ENCODE results near the gene IFNLR1. TPM values are rescaled to one million over a fixed set of nuclear protein-coding genes. Genes with fewer than 3 reads are reported as not detected.

Gene IFNLR1
- total and polyA plus RNA-seq, 2 of the 8 experiments (the other 6 are each of a cell fraction or from before 2014, with no cell fraction given) = 6.8 to 10.1 TPM

- no peak overlapping the region for H2BK120ac ChIP-seq (replicated peaks; ENCODE audit: low read depth, low read length)
- H2BK12ac ChIP-seq (ENCODE audit: low read depth, low read length) = 0 out of 2 replicates have a peak overlapping the region, but pooled peaks have one; percentile 17
- no peak overlapping the region for H3K23ac ChIP-seq (ENCODE audit: insufficient read length)
- no peak for FAIRE-seq
- no peaks in the 10 kb centered on the region for H3K23me2 ChIP-seq (ENCODE audit: low read depth, low read length)
- H4K5ac ChIP-seq (ENCODE audit: insufficient read length, low read depth, low read length) = no peak overlapping the region
- H3K79me1 ChIP-seq (ENCODE audit: low read depth, low read length) = no peaks in the 10 kb centered on the region
- peaks cover 0 to 5% (median 2%) of the 10 kb centered on the region in 4 experiments; a peak in 3 of 7 replicates for H3K4me1 ChIP-seq (replicated peaks in 1 of 4; ENCODE audit: control insufficient read depth in 3 of 4, insufficient read depth in 4 of 4, low read length in 3 of 4)
- H2BK5ac ChIP-seq (ENCODE audit: low read depth, low read length) = no peak overlapping the region
- no peak overlapping the region for H3K27ac ChIP-seq (ENCODE audit: low read depth, low read length)
- H2AFZ ChIP-seq (ENCODE audit: low read length) = no peak overlapping the region
- H3K4ac ChIP-seq (replicated peaks; ENCODE audit: insufficient read length, low read depth, low read length) = no peak overlapping the region
- no peak overlapping the region for H3K4me2 ChIP-seq (ENCODE audit: insufficient read depth in 1 of 2, low read depth in 2 of 2, low read length in 2 of 2)
- 85% methylated on average over 19 of the region's 19 CpGs; no CpG with 5 or more reads in 1 of the 2 experiments for WGBS, 2 experiments (ENCODE audit: extremely low coverage in 1 of 2, insufficient coverage in 1 of 2, insufficient read length in 1 of 2, insufficient replicate concordance in 2 of 2, low coverage in 1 of 2, low lambda C conversion rate in 2 of 2, missing lambda C conversion rate in 1 of 2)
- no peak overlapping the region for H4K91ac ChIP-seq (replicated peaks; ENCODE audit: insufficient read length, low read length)
- no peak overlapping the region for H3K9ac ChIP-seq (replicated peaks in 1 of 4; ENCODE audit: extremely low read depth in 1 of 4, low read depth in 3 of 4, low read length in 3 of 4)
- H3K9me3 ChIP-seq (ENCODE audit: insufficient read depth in 2 of 2, low read depth in 1 of 2, low read length in 1 of 2) = no peaks in the 10 kb centered on the region
- POLR2A ChIA-PET (ENCODE audit: partially characterized antibody) = interaction anchor here (1.0 to 1.3 kb wide), 5 partner anchors 45 to 146 kb away, joined by 3 to 5 read pairs (median 4); partner anchors contain the start of genes PNRC2 and SRSF10
- no peak overlapping the region; the same call in none of the 2 replicates for H4K8ac ChIP-seq (ENCODE audit: extremely low read depth, insufficient read depth, low read length)
- H2BK20ac ChIP-seq (ENCODE audit: low read length) = no peak overlapping the region
- TF ChIP-seq SP2 (IDR thresholded peaks at IDR 0.05; ENCODE audit: low read length) = no peak
- TF ChIP-seq, protein P1, sequence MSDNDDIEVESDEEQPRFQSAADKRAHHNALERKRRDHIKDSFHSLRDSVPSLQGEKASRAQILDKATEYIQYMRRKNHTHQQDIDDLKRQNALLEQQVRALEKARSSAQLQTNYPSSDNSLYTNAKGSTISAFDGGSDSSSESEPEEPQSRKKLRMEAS (IDR thresholded peaks at IDR 0.05) = no peak
- no peak for TF ChIP-seq CBX5 (IDR thresholded peaks at IDR 0.05; ENCODE audit: low read depth, low read length)
- TF ChIP-seq JUN (IDR thresholded peaks at IDR 0.05; ENCODE audit: low read depth, low read length) = no peak
- no peak for TF ChIP-seq SIN3A (conservative IDR thresholded peaks at IDR 0.05 in 1 of 2, IDR thresholded peaks at IDR 0.05 in 1 of 2; ENCODE audit: low read depth in 1 of 2, low read length in 2 of 2)
- no peak for TF ChIP-seq KDM5A (IDR thresholded peaks at IDR 0.05; ENCODE audit: low read length)
- no peak for TF ChIP-seq SP1 (IDR thresholded peaks at IDR 0.05; ENCODE audit: low read depth, low read length)
- no peak for TF ChIP-seq BACH1 (IDR thresholded peaks at IDR 0.05; ENCODE audit: low read length)
- no peak for TF ChIP-seq HDAC6 (IDR thresholded peaks at IDR 0.05; ENCODE audit: low read depth, low read length)
- no peak for TF ChIP-seq NANOG (IDR thresholded peaks at IDR 0.05; ENCODE audit: insufficient read depth, low read depth, low read length, poor library complexity, severe bottlenecking)
- TF ChIP-seq SP4 (IDR thresholded peaks at IDR 0.05; ENCODE audit: low read length) = no peak
- TF ChIP-seq CHD2 (IDR thresholded peaks at IDR 0.05; ENCODE audit: low read length) = no peak
- H3K36me3 ChIP-seq (ENCODE audit: control insufficient read depth in 2 of 4, insufficient read depth in 4 of 4, low read length in 3 of 4) = no peaks in the 10 kb centered on the region
- H3K18ac ChIP-seq (ENCODE audit: extremely low read depth, low read length) = no peak overlapping the region
- H4K20me1 ChIP-seq (replicated peaks in 1 of 2; ENCODE audit: control insufficient read depth in 1 of 2, insufficient read depth in 2 of 2, low read length in 2 of 2) = no peaks in the 10 kb centered on the region
- H2BK15ac ChIP-seq (ENCODE audit: low read length) = no peak overlapping the region
- no peak overlapping the region for H3K56ac ChIP-seq (replicated peaks; ENCODE audit: insufficient read length, low read depth, low read length)
- H3K4me3 ChIP-seq (ENCODE audit: extremely low read depth in 1 of 4, insufficient read depth in 2 of 4, low read depth in 3 of 4, low read length in 4 of 4) = no peak overlapping the region
- no peak overlapping the region for H2AK5ac ChIP-seq (ENCODE audit: low read depth, low read length)
- no peak overlapping the region for H3K14ac ChIP-seq (ENCODE audit: insufficient read length)
- no peaks in the 10 kb centered on the region for H3K27me3 ChIP-seq (replicated peaks in 1 of 4; ENCODE audit: control insufficient read depth in 3 of 4, extremely low read depth in 1 of 4, insufficient read depth in 3 of 4, low read length in 3 of 4)
- no peak for DNase-seq (ENCODE audit: low read depth in 1 of 2, low spot score in 2 of 2)
- CTCF ChIA-PET (ENCODE audit: partially characterized antibody) = interaction anchor here (0.6 to 1.8 kb wide), 9 partner anchors 10 to 85 kb away, joined by 3 to 10 read pairs (median 3); no protein-coding TSS in a partner anchor
- H3K79me2 ChIP-seq (ENCODE audit: control insufficient read depth in 1 of 2, insufficient read depth in 2 of 2, low read length in 2 of 2) = no peaks in the 10 kb centered on the region
Measured at GRCh38 chr1:24105368-24106160, 81.5 kb downstream of the IFNLR1 start.

Measured in H1 (cell line).